HEK293 (cell line): ENCODE data around the gene DVL3.

Source experiments
- CTCF ChIA-PET: fragments of 350-600 bp; formaldehyde crosslinking; extraction: SDS; loops from one replicate; lab custom pipeline; 2021; ENCODE audit warnings: antibody characterized with exemption; lab: Yijun Ruan, JAX
- POLR2A ChIA-PET: fragments of 300-600 bp; formaldehyde crosslinking; extraction: SDS; loops from one replicate; lab custom pipeline; 2020; ENCODE audit warnings: antibody characterized with exemption, inconsistent platforms; lab: Yijun Ruan, JAX
- H3K27ac ChIP-seq: fragments of 200-500 bp; sonication (Bioruptor generic); 2 replicates; pipeline ENCODE4 v1.5.1; 2014; ENCODE audit warnings: low read depth, low read length, control low read depth, inconsistent platforms; ENCODE audit errors: extremely low read depth
- H3K36me3 ChIP-seq, 2 experiments: fragments of 200-500 bp in 1 of 2; sonication (Bioruptor generic) in 1 of 2; 1 replicate in 1 of 2; 2 replicates in 1 of 2; pipeline ENCODE4 v1.5.1; 2014 to 2017; ENCODE audit warnings: inconsistent platforms in 2 of 2, low read length in 2 of 2; ENCODE audit not compliant: control insufficient read depth in 2 of 2, insufficient read depth in 1 of 2
- H3K4me1 ChIP-seq: fragments of 200-500 bp; sonication (Bioruptor generic); 2 replicates; pipeline ENCODE4 v1.5.1; 2014; ENCODE audit warnings: mild to moderate bottlenecking, low read length, inconsistent platforms; ENCODE audit not compliant: control insufficient read depth, insufficient read depth
- H3K4me3 ChIP-seq: 2 replicates; pipeline ENCODE4 v1.5.1; 2011; ENCODE audit warnings: low read depth, mild to moderate bottlenecking, control low read depth, low read length, moderate library complexity
- H3K9me3 ChIP-seq: fragments of 200-500 bp; sonication (Bioruptor generic); 2 replicates; pipeline ENCODE4 v1.5.1; 2014; ENCODE audit warnings: low read depth, low read length, inconsistent platforms; ENCODE audit not compliant: control insufficient read depth, insufficient read depth
- GLIS2 ChIP-seq: fragments of 450-650 bp; formaldehyde crosslinking; IDR thresholded peaks from 2 replicates; pipeline ENCODE4 v1.5.1; 2016; ENCODE audit warnings: missing biosample characterization, missing genetic modification characterization
- INSM2 ChIP-seq: fragments of 450-650 bp; formaldehyde crosslinking; IDR thresholded peaks from 2 replicates; pipeline ENCODE4 v1.5.1; 2016; ENCODE audit warnings: missing biosample characterization, missing genetic modification characterization
- KLF7 ChIP-seq: fragments of 450-650 bp; formaldehyde crosslinking; IDR thresholded peaks from 2 replicates; pipeline ENCODE4 v1.5.1; 2016; ENCODE audit warnings: missing biosample characterization, missing genetic modification characterization, borderline replicate concordance
- KLF9 ChIP-seq: fragments of 450-650 bp; formaldehyde crosslinking; IDR thresholded peaks from 2 replicates; pipeline ENCODE4 v1.5.1; 2016; ENCODE audit warnings: missing biosample characterization, missing genetic modification characterization, low read depth
- MYNN ChIP-seq: fragments of 450-650 bp; formaldehyde crosslinking; IDR thresholded peaks from 2 replicates; pipeline ENCODE4 v1.5.1; 2016; ENCODE audit warnings: missing biosample characterization, missing genetic modification characterization, borderline replicate concordance
- PRDM10 ChIP-seq: fragments of 450-650 bp; formaldehyde crosslinking; IDR thresholded peaks from 2 replicates; pipeline ENCODE4 v1.5.1; 2016; ENCODE audit warnings: missing biosample characterization, missing genetic modification characterization
- SETDB1 ChIP-seq: IDR thresholded peaks from one replicate; pipeline ENCODE4 v1.6.1; 2017; ENCODE audit warnings: mild to moderate bottlenecking, low read length, moderate library complexity, mixed read lengths; ENCODE audit not compliant: insufficient read length
- ZNF24 ChIP-seq: fragments of 450-650 bp; formaldehyde crosslinking; IDR thresholded peaks from 2 replicates; pipeline ENCODE4 v1.5.1; 2016; ENCODE audit warnings: missing biosample characterization, missing genetic modification characterization
- ZNF26 ChIP-seq: fragments of 450-650 bp; formaldehyde crosslinking; IDR thresholded peaks from 2 replicates; pipeline ENCODE4 v1.5.1; 2016; ENCODE audit warnings: missing biosample characterization, missing genetic modification characterization
- ZNF366 ChIP-seq: fragments of 450-650 bp; formaldehyde crosslinking; conservative IDR thresholded peaks from 2 replicates; pipeline ENCODE4 v1.5.1; 2016; ENCODE audit warnings: missing biosample characterization, missing genetic modification characterization
- ZNF529 ChIP-seq: fragments of 450-650 bp; formaldehyde crosslinking; IDR thresholded peaks from 2 replicates; pipeline ENCODE4 v1.5.1; 2017; ENCODE audit warnings: missing genetic modification characterization, missing biosample characterization; ENCODE audit not compliant: insufficient replicate concordance
- ZNF561 ChIP-seq: fragments of 450-650 bp; IDR thresholded peaks from 2 replicates; pipeline ENCODE4 v1.5.1; 2018; ENCODE audit warnings: missing biosample characterization, missing genetic modification characterization, borderline replicate concordance
- ZNF747 ChIP-seq: fragments of 450-650 bp; formaldehyde crosslinking; IDR thresholded peaks from 2 replicates; pipeline ENCODE4 v1.5.1; 2016; ENCODE audit warnings: missing biosample characterization, missing genetic modification characterization
- ZXDB ChIP-seq: fragments of 450-650 bp; formaldehyde crosslinking; IDR thresholded peaks from 2 replicates; pipeline ENCODE4 v1.5.1; 2016; ENCODE audit warnings: missing biosample characterization, missing genetic modification characterization
- TF ChIP-seq, protein P1 (sequence below): fragments of 450-650 bp; formaldehyde crosslinking; IDR thresholded peaks from 2 replicates; pipeline ENCODE4 v1.5.1; 2016; ENCODE audit warnings: missing biosample characterization, missing genetic modification characterization, low read depth

Gene DVL3

GRCh38 chr3:184145111-184145524, 10.1 kb upstream of the DVL3 start (continued):
- TF ChIP-seq KLF7 (tag by site-specific recombination) = no peak

DNA sequence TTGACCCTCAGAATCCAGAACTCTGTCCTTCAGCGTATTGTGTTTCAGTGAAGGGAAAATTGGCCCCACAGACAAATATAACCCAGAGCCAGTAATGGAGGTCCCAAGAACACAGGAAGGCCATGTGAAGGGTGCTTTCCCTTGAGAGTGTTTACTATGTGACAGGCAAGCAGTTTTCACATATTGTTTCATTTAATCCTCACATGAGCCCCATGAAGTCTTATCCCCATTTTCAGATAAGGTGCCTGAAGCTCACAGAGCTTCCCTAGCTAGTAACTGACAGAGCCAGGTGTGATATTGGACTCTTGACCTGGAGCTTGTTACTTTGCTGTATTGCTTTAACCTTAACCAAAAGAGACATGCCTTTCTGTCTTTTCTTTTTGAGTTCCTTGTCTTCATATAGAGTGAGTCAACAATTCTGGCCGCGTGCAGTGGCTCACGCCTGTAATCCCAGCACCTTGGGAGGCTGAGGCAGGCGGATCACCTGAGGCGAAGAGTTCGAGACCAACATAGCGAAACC, 9.4 kb upstream of the DVL3 start:
- no peak overlapping the region for H3K4me3 ChIP-seq
- H3K36me3 ChIP-seq = peaks cover 6 to 56% of the 10 kb centered on the region in 2 experiments; a peak in 2 of 3 replicates
- CTCF ChIA-PET = interaction anchor here (0.7 to 1.2 kb wide), 6 partner anchors 9 to 143 kb away, joined by 3 to 7 read pairs (median 3); partner anchors contain the start of gene DVL3
- POLR2A ChIA-PET = interaction anchor here (1.5 to 2.2 kb wide), 2 partner anchors 8 to 10 kb away, joined by 3 to 6 read pairs; partner anchors contain the start of gene EIF2B5
- no peaks in the 10 kb centered on the region for H3K4me1 ChIP-seq
- TF ChIP-seq ZNF24 = no peak
- TF ChIP-seq ZNF529 = no peak
- no peak for TF ChIP-seq ZXDB (tag by site-specific recombination)
- TF ChIP-seq ZNF747 (tag by site-specific recombination) = no peak
- TF ChIP-seq, protein P1, sequence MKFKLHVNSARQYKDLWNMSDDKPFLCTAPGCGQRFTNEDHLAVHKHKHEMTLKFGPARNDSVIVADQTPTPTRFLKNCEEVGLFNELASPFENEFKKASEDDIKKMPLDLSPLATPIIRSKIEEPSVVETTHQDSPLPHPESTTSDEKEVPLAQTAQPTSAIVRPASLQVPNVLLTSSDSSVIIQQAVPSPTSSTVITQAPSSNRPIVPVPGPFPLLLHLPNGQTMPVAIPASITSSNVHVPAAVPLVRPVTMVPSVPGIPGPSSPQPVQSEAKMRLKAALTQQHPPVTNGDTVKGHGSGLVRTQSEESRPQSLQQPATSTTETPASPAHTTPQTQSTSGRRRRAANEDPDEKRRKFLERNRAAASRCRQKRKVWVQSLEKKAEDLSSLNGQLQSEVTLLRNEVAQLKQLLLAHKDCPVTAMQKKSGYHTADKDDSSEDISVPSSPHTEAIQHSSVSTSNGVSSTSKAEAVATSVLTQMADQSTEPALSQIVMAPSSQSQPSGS = no peak
- TF ChIP-seq INSM2 (tag by site-specific recombination) = no peak
- no peak overlapping the region for H3K27ac ChIP-seq
- no peaks in the 10 kb centered on the region for H3K9me3 ChIP-seq

DNA sequence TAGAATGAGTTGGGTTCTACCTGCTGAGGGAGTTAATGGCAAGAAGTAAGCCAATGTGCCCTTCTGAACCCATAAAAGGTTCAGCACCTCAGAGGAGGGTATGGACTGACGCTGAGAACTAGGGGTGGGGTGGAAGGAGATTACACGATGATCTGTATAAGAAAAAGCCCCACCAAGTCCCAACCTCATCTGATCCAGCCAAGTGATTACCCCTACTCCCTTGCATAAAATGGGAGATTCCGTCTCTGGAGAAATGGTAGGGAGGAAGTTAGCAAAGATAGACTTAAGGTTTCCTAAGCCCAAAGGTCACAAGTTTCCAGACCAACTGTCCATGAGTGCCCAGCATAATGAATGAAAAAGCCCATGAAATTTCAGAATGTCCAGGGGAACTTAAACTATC, 7.1 kb upstream of the DVL3 start:
- Histone ChIP-seq H3K4me3 (no peak overlapping the region), H3K27ac (no peak overlapping the region), H3K4me1 (no peaks in the 10 kb centered on the region)
- POLR2A ChIA-PET = no interaction called here
- peak; percentile 63 for TF ChIP-seq PRDM10
- TF ChIP-seq ZNF366 = no peak
- no peak for TF ChIP-seq MYNN (tag by site-specific recombination)
- no peak for TF ChIP-seq KLF9 (tag by site-specific recombination)
- no peak for TF ChIP-seq ZNF561 (tag by site-specific recombination)
- no peak for TF ChIP-seq SETDB1
- TF ChIP-seq GLIS2 = no peak
- TF ChIP-seq ZNF26 (tag by site-specific recombination) = no peak
- TF ChIP-seq, all 188 proteins: peak for 1
- CTCF ChIA-PET = no interaction called here
- H3K36me3 ChIP-seq = peaks cover 6 to 39% of the 10 kb centered on the region in 2 experiments; a peak in 2 of 3 replicates
- no peaks in the 10 kb centered on the region for H3K9me3 ChIP-seq
